GM18517 (cell line): ENCODE data around the gene ZWILCH.

Experiments used
- ATAC-seq: cut with Tn5 transposase; IDR thresholded peaks from one replicate; pipeline ENCODE4 v1.9.1; 2021; ENCODE audit warnings: mild to moderate bottlenecking, moderate library complexity; ENCODE audit not compliant: unreplicated experiment

The ZWILCH gene

DNA sequence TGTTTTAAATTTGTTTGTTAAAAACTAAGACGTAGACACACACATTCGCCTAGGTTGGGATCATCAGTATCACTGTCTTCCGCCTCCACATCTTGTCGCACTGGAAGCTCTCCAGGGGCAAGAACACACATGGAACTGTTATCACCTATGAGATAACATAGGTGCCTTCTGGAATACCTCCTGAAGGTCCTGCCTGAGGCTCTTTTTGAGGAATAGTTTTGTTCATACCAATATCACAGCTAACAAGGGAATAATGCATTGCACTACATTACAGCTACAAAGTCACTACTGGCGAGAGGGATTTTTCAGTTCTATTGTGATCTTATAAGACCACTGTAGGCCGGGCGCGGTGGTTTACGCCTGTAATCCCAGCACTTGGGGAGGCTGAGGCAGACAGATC is 29.9 kb downstream of the ZWILCH start:
- ATAC-seq: no peak

DNA sequence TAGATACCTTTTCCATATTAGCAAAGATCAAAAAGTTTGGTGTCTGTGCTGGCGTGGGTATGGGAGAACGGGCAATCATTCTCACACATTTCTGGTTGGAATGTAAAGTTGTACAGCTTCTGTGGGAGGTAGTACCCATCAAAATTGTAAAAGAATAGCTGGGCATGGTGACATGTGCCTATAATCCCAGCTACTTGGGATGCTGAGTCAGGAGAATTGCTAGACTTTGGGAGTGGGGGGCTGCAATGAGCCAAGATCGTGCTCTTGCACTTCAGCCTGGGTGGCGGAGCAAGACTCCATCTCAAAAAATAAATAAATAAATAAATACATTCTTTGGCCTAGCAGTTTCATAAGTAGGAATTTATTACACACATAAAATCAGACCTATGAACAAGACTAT is 37.8 kb downstream of the ZWILCH start:
- ATAC-seq: no peak

DNA sequence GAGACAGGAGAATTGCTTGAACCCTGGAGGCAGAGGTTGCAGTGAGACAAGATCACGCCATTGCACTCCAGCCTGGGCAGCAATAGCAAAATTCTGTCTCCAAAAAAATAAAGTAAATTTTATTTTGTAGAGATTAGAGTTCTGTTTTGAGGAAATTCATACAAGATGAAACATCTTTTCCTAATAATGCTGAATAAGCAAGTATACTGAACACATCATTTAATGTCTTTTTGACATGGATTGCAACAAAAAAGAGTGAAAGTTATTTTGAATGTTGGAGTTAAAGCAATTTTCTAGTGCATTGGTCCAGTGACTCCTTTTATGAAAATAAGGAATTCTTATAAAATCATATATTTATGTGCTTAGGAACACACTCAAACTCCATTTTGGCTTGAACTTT is 40.1 kb downstream of the ZWILCH start:
- no peak for ATAC-seq

DNA sequence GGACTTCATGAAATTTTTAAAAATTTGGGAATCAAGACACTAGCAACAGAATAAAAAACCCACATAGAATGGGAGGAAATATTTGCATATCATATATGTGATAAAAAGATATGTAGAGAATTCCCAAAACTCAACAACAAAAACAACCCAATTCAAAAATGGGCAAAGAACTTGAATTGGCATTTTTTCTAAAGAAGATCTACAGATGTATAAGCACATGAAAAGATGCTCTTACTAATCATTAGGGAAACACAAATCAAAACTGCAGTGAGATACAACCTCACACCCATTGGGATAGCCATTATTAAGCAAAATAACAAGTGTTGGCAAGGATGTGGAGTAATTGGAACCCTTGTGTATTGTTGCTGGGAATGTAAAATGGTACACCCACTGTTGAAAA is 50.6 kb downstream of the ZWILCH start:
- no peak for ATAC-seq

DNA sequence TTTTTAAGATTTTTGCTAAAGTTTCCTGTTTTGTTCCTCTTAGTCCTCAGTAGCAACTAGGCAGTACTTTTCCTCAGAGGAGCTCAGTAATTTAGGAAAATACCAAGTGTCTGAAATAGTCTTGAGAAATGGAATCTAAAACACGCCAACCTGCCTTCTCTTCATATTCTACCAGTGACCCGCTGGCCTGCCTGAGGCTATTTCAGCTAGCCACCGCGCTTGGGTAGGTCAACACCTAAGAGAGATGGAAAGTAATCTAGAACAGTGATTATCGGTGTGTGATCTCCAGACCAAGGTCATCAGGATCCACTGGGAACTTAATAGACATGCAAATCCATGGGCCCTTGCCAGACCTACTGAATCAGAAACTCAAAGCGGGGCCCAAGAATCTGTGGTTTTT is 53.1 kb downstream of the ZWILCH start:
- no peak for ATAC-seq

DNA sequence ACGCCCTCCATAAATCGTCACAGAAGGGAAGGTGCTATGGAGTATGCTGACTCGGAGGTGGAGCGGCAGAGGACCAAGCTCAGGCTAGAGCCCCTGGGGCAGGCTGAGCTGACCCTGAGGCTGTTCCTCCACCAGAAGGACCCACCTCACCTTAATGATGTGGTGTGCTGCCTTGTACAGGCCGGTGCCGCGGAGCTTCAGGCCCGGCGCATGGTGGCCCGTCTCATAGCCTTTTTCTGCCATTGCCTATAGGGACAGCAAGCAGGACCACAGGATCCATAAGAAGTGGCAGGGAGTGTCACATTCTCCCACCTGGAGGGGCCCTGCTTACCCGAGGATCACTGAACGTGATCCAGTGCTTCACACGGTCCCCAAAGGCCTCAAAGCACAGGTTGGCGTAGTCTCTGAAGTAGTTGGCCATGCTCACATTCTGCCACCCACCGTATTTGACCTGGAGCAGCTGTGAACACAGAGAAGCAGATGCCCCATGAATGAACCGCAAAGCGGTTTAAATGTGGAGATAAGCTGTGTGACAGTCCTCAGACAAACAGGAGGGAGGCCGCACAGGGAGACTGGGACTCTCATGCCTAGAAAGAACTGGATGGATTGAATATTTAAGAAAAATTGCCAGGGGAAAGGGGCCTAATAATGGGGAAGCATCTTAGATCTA is 55.9 kb downstream of the ZWILCH start:
- no peak for ATAC-seq

DNA sequence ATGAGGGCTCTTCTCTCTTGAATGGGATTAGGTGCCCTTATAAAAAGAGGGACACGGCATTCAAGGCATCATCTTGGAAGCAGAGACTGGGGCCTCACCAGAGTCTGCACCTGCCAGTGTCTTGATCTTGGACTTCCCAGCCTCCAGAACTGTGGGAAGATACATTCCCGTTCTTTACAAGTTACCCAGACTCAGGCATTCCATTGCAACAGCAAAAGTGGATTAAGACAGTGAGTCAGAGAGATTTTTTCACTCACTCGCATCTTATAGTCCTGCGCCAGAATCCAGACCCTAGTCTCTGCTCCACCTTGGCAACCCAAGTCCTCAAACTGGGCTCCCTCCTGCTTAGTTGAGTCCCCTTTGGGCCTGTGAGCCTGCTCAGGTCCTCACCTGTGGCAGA is 58.0 kb downstream of the ZWILCH start:
- no peak for ATAC-seq

DNA sequence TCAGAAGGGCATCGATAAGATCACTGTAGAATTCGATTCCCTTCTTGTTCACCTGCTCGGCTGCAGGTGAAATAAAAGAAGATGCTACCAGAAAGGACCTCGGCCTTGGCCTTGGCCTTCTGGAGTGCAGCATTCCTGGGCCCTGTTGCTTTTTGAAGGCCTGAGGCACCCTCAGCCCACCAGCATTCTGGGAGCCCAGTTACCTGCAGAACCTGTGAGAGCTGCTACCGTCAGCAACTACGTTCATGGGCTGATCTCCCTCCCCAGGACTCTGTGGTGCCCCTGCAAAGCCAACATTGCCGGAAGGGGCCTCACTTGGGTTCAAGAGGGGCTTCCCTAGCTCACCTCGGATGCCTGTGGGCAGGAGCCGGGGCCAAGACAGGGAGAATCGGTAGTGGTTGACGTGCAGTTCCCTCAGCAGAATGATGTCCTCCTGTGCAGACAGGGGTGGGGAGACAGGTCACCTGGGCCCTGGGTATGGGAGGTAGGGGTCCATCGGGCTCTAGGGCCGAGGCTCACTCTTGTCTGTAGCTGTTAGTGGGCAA is 58.5 kb downstream of the ZWILCH start:
- ATAC-seq: no peak

DNA sequence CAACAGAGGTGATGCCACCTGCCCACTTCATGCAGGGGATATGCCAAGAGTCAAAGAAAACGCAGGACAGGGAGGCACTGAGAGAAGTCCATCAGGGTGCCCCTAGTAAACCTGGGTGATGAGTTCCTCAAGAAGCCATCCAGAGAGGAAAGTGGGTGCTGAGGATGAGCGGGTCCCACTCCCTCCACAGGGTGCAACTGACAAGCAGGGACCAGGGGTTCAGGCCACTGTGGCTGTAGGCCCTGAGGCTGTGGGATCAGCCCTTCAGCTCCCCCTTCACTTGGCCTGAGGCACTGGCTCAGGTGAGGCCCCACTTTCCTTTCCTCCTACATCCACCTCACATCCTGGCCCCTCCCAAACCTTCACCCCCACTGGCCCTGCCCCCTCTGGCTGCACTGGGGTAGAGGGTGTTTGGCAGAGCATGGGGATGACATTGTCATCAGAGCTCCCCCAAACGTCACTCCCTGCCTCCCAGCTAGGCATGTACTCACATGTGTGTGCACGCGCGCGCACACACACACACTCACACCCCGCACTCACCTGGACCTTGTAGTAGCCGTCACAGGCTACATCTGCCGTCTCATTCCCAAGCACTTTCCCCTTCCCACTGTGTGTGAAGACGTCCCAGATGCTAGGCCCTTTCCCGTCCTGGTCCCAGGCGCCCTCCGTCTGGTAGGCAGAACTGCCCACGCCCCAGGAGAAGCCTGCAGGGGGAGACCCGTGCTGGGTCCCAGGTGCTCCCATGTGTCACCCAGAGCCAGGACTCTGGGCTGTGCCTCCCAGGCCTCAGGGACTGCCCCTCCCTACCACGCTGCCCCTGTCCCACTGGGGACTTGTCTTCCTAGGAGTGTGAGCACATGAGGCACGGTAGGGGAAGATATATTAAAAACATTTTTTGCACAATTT is 59.3 kb downstream of the ZWILCH start:
- ATAC-seq: no peak

DNA sequence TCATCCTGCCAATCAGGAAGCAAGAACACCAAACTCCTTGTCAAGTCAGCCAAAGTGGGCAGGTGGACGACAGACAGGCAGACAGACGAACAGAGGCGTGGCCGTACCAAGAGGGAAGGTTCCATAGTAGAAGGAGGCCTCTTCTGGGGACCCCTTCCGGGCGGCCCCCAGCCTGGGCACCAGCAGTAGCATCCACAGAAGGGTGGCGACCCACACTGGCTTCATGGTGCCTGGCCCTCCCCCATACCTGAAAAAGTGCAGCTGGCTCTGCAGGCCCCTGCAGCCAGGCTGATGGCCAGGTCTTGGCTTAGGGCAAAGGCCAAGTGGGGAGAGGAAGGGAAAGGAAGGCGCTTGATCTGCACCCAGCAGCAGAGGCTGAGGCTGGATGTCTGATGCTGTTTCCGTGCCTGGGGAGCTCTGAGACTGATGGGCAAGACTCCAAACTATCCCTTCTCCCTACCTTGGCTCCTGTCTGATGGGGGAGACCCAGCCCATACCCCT is 60.1 kb downstream of the ZWILCH start:
- no peak for ATAC-seq

DNA sequence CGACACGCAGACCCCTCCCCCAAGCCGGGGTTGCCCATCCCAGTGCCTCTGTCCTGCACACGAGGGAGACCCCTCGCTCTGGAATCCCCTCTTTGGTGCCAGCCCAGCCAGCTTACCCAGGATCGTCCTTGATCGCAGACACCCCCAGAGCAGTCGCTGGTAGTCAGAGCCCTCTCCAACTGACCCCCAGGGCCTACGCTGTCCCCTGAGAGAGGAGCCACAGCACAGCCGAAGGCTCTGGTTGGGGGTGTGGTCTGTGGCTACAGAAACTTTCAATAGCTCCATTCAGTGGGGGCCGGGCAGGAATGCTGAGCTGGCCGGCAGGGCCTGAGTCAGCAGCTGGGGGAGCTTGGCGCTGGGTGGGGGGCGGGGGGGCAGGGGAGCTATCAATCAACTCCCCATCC is 60.6 kb downstream of the ZWILCH start, which contains the start of gene LCTL:
Gene LCTL (minus strand): TSS at position 258 of the 404 bp plus-strand sequence. CDS start 633 bp downstream, outside the sequence.
- no peak for ATAC-seq

DNA sequence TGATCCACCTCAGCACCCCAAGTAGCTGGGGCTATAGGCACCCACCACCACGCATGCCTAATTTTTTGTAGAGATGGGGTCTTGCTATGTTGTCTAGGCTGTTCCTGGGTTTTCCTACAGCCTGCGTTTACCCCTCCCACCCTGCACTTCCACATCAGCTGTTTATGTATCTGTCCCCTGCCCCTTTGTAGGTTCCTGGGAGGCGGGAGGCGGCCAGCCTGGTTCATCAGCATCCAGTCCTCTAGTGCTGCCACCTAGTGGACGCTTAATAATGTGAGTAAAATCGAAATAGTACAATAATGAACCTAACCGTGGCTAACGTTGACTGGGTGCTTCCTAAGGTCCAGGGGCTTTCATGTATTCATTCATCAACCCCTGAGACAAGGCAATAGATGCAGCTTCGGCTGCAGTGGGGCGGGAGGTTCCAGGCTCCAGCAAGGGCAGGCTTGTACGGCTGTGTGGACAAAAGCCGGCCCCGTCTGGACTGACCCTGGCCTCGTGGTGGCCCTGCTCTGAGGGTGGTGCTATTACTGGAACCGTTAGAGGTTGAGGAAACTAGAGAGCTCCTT is 61.9 kb downstream of the ZWILCH start:
- ATAC-seq: no peak

DNA sequence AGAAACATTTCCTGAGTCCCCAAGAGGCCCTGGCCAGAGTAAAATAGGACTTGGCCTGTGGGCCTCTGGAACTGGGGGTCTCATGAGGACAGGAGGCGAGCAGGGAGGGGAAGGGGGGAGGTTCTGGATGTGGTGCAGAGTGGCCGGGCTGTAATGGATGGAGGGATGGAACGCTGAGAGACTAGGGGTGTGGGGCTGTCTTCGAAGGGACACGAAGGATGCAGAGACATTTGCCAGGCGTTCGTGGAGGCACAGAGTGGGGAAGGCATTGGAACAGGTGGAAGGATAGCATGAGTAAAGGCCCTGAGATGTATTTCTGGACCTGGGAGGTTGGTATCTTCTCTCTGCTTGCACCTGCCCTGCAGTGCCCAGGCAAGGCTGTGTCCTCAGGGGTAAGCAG is 62.8 kb downstream of the ZWILCH start:
- ATAC-seq: no peak

DNA sequence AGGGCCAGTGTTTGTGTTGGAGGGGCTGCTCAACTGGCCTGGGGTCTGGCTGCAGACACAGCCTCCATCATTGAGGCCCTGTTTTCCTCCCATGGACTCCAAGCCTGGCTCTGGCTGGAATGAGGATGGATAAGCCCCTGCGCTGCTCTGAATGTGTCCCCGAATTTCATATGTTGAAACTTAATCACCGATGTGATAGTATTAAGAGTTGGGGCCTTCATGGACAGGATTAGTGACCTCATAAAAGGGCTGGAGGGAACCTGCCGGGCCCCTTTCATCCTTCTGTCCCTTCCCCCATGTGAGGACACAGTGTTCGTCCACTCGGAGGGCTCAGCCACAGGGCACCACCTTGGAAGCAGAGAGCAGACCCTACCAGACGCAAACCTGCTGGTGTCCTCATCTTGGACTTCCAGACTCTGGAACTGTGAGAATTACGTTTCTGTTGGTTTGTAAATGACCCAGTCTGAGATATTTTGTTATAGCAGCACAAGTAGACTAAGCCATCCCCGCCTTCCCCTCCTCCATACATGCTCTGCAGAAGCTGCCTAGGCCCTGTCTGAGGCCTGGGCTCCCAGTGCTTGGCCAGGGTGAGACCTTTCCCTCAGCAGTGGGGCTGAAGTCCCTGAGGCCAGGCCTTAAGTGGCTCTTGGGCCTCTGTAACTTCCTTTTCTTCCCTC is 64.5 kb downstream of the ZWILCH start:
- ATAC-seq: no peak

DNA sequence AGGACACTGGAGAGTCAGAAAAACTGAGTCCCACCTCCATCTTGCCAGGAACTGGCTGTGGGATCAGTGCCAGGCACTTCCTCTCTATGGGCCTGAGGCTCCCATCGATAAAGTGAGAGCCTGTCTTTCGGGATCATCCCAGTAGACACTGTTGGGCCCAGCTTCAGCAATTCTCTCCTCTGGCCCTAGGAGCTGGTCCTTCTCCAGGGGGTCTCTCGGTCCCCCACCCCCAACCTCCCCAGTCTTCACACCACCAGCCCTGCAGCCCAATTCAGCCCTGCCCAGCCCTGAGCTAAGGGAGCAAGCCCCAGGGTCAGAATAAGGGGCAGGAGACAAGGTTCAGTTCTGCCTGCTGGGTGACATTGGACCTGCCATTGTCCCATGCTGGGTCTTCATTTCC is 65.2 kb downstream of the ZWILCH start:
- no peak for ATAC-seq

DNA sequence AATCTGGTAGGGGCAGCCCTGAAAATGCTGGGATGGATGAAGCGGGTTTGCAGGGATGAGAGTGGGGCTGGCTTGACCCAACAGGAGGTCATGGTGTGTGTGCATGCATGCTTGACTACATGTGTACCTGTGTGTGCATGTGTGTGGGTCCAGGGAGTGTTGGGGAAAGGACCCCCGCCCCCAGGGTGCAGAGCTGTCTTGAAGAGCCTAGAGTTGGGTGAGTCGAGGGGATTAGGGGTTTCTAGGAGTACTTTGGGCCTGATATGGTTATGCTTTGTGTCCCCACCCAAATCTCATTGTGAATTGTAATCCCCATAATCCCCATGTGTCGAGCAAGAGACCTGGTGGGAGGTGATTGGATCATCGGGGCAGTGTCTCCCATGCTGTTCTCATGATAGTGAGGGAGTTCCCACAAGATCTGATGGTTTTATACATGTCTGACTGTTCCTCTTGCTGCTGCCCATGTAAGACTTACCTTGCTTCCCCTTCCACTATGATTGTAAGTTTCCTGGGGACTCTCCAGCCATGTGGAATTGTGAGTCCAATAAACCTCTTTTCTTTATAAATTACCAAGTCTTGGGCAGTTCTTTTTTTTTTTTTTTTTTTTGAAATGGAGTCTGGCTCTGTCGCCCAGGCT is 65.8 kb downstream of the ZWILCH start:
- ATAC-seq: no peak

DNA sequence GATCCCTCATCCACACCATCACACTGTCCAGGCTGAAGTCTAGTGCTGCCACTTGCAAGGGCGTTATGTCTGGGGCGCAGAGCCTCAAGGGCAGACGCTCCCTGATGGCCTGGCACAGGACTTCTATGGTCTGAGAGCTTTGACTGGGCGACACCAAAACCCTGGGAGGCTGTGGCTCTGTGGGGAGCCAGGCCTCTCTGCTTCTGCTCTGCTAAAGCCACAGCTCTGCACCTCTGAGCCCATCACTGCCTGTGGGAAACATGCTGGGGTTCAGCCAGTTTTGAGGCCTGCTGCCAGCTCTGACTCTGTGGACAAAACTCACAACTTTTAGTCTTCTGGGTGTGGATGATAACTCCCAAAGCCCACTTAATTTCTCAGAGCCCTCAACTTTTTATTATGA is 67.0 kb downstream of the ZWILCH start:
- ATAC-seq: no peak

DNA sequence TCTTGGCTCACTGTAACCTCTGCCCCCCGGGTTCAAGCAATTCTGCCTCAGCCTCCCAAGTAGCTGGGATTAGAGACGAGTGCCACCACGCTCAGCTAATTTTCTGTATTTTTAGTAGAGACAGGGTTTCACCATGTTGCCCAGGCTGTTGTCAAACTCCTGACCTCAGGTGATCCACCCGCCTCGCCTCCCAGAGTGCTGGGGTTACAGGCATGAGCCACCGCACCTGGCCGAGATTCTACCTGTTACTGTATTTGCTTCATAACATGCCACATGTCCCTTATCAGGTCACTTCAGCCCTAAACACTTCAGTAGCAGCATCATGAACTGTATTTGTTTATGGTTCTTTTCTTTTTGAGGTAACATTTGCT is 68.2 kb downstream of the ZWILCH start:
- ATAC-seq: no peak

DNA sequence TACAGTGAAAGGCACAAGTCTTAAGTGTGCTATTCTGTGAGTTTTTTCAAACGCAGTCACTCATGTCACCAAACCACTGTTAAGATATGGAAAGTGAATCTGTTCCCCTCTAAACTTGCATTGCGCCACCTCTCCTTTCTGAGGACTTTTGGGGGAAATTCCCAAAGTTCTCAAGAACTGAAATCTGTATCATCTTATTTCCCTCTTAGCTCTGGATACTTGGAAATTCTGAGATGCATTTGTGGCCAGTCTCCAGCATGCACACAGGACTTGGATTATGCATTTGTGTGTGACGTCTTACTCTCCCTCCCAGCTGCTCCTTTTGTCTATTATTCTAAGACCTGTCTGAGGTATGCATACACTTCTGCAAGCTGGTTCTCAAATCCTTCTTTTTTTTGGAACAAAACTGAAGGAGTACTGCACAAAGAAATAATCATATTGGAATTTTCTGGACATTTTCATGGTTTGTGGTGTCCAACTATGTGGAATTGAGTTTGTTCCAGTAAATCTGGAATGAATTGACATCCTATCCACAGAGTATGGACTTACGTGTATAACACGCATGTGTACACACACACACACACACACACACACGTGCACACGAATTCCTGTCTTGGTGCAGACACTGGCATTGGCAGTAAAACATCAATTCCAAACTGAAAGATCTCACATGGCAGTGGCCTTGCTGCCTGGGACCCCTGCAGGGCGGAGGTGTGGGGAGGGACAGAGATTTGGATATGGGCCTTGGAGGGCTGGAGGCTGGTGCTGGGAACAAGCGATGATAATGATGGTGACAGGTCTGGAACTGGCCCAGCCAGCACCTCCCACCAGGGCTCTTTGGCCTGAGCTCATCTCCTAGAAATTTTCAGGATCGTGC is 68.8 kb downstream of the ZWILCH start:
- no peak for ATAC-seq

DNA sequence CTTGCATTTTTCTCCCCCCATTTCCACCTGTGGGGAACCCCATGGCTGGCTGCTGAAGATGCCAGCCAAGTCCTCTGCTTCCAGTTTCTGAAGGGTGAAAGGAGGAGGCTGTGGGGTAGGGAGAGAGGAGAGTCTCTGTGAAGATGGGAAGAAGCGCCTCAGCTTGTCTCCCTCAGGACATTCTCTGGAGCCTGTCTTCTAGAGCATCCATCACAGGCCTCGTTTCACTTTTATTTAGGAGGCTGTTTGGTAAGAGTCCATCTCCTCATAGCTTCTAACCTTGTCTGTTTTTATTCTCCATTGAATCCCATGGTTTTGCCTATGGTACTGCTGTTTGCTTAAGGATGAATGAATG is 69.4 kb downstream of the ZWILCH start:
- ATAC-seq: no peak
